Mesothelial cell of epicardium (in vitro differentiated cells): ENCODE measurements around the gene NOTCH1. TPM values are rescaled to one million over a fixed set of nuclear protein-coding genes. Genes with fewer than 3 reads are reported as not detected.

ENCODE experiments used
- DNase-seq, 2 experiments: peaks; one replicate each; pipeline ENCODE4 v3.0.0; 2021; ENCODE audit warnings: low spot score in 2 of 2; ENCODE audit not compliant: unreplicated experiment in 2 of 2
- H3K27ac Mint-ChIP-seq: 2 replicates; pipeline ENCODE4 v1.8.0; 2021; ENCODE audit warnings: mixed read lengths
- H3K27me3 Mint-ChIP-seq: 2 replicates; pipeline ENCODE4 v1.8.0; 2021; ENCODE audit warnings: low read depth, mixed read lengths
- H3K36me3 Mint-ChIP-seq: 2 replicates; pipeline ENCODE4 v1.8.0; 2021; ENCODE audit warnings: mixed read lengths
- H3K4me1 Mint-ChIP-seq: 2 replicates; pipeline ENCODE4 v1.8.0; 2021; ENCODE audit warnings: mixed read lengths
- H3K4me3 Mint-ChIP-seq: 2 replicates; pipeline ENCODE4 v1.8.0; 2021; ENCODE audit warnings: mild to moderate bottlenecking, moderate library complexity, mixed read lengths
- H3K9me3 Mint-ChIP-seq: 2 replicates; pipeline ENCODE4 v1.8.0; 2021; ENCODE audit warnings: mixed read lengths
- total RNA-seq: library from RNA; stranded (reverse); gene quantifications from 3 replicates; pipeline ENCODE4 v1.2.1, GENCODE V29; 2021
- TF ChIP-seq, protein P1 (sequence below): fragments of 200-600 bp; sonication (generic); IDR thresholded peaks from one replicate; pipeline ENCODE4 v1.5.0; 2021; ENCODE audit warnings: antibody characterized with exemption; ENCODE audit not compliant: unreplicated experiment

Gene NOTCH1
- total RNA-seq, 1 donor from 2014 or later = 107 TPM

DNA sequence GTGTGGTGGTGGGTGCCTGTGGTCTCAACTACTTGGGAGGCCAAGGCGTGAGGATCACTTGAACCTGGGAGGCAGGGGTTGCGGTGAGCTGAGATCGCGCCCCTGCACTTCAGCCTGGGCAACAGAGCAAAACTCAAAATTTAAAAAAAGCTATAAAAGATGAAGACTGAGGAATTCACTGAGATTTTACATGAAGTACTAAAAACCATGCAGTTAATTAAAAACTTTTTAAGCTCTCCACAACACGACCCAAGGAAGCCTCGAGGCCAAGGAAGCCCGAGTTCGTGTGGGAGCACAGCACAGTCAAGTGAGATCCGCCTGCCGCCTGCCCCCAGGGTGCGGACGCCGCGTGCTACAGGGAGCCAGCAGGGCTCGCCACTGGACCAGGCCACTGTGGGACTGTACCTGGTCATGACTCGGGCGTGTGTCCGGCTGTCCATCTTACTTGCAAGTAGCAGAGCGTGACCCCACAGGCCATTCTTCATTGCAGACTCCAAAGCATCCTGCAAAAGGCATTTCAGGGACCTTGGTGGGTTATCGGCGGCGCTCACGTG lies 85.0 kb downstream of the NOTCH1 start:
- DNase-seq = no peak
- no peaks in the 10 kb centered on the region for H3K9me3 Mint-ChIP-seq
- H3K27ac Mint-ChIP-seq = no peak overlapping the region
- no peaks in the 10 kb centered on the region for H3K4me1 Mint-ChIP-seq
- no peak overlapping the region for H3K4me3 Mint-ChIP-seq
- no peaks in the 10 kb centered on the region for H3K27me3 Mint-ChIP-seq
- TF ChIP-seq, protein P1, sequence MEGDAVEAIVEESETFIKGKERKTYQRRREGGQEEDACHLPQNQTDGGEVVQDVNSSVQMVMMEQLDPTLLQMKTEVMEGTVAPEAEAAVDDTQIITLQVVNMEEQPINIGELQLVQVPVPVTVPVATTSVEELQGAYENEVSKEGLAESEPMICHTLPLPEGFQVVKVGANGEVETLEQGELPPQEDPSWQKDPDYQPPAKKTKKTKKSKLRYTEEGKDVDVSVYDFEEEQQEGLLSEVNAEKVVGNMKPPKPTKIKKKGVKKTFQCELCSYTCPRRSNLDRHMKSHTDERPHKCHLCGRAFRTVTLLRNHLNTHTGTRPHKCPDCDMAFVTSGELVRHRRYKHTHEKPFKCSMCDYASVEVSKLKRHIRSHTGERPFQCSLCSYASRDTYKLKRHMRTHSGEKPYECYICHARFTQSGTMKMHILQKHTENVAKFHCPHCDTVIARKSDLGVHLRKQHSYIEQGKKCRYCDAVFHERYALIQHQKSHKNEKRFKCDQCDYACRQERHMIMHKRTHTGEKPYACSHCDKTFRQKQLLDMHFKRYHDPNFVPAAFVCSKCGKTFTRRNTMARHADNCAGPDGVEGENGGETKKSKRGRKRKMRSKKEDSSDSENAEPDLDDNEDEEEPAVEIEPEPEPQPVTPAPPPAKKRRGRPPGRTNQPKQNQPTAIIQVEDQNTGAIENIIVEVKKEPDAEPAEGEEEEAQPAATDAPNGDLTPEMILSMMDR = no peak
- H3K36me3 Mint-ChIP-seq = peaks cover 52% of the 10 kb centered on the region

DNA sequence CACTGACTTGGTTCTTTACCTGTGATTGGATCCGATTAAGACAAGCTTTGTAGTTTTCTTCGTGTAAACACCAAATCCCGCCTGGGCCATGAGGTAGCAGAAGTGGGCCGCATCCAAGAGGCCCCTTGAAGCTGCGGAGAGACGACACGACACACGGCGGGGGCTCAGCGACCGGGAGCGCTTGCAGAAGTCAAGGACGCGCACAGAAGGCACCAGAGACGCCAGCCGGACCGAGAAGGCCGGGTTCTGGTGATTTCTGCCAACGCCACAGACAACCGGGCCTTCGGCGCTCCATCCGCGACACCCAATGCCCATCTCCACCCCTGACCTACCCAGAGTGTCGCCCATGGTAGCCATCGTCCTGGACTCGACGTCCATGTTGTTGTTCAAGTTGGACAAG lies 86.4 kb downstream of the NOTCH1 start:
- Mint-ChIP-seq H3K27ac (no peak overlapping the region), H3K27me3 (no peaks in the 10 kb centered on the region), H3K4me3 (no peak overlapping the region), H3K36me3 (peaks cover 49% of the 10 kb centered on the region), H3K4me1 (no peaks in the 10 kb centered on the region), H3K9me3 (no peaks in the 10 kb centered on the region)
- DNase-seq = no peak
- TF ChIP-seq, protein P1 = no peak

DNA sequence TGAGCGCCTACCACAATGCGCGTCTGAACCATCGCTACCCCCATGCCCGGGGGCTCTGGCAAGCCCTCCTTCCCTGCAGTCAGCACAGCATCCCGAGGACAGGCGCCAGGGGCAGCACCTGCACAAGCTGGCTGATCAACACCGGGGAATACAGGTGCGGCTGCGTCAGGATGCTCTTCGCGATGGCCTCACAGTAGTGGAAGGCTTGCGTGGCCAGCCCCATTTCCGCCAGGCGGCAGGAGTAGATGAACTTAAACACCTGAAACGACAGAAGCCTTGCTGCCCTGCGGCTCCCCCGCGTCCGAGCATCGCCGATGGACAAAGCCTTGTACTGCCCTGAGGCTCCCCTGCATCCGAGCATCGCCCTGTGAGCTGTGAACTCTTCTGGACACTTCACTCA lies 88.5 kb downstream of the NOTCH1 start:
- H3K27me3 Mint-ChIP-seq = no peaks in the 10 kb centered on the region
- H3K27ac Mint-ChIP-seq = no peak overlapping the region
- H3K4me1 Mint-ChIP-seq = no peaks in the 10 kb centered on the region
- no peaks in the 10 kb centered on the region for H3K9me3 Mint-ChIP-seq
- peaks cover 53% of the 10 kb centered on the region for H3K36me3 Mint-ChIP-seq
- no peak for DNase-seq
- TF ChIP-seq, protein P1 = no peak
- H3K4me3 Mint-ChIP-seq = no peak overlapping the region

DNA sequence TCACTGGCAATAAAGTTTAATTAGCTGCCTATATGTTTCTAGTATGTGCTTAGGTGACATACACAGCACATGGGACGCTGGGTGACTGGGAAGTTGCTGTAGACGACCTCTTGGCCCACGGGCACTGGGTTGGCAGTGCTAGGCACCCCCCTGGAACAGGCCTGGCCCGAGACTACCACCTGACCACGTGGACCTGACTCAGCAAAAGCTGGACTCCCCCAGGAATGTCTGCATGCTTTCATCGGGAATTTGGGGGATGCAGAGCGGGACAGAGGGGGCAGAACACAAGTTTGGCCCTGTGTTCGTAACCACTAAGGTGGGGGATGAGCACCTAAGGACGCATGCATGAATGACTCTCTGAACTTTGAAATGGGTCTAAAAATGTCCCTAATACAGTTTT lies 89.6 kb downstream of the NOTCH1 start:
- TF ChIP-seq, protein P1 = no peak
- H3K27me3 Mint-ChIP-seq = no peaks in the 10 kb centered on the region
- no peak overlapping the region for H3K27ac Mint-ChIP-seq
- H3K9me3 Mint-ChIP-seq = no peaks in the 10 kb centered on the region
- no peaks in the 10 kb centered on the region for H3K4me1 Mint-ChIP-seq
- H3K4me3 Mint-ChIP-seq = no peak overlapping the region
- peaks cover 46% of the 10 kb centered on the region for H3K36me3 Mint-ChIP-seq
- DNase-seq = no peak

DNA sequence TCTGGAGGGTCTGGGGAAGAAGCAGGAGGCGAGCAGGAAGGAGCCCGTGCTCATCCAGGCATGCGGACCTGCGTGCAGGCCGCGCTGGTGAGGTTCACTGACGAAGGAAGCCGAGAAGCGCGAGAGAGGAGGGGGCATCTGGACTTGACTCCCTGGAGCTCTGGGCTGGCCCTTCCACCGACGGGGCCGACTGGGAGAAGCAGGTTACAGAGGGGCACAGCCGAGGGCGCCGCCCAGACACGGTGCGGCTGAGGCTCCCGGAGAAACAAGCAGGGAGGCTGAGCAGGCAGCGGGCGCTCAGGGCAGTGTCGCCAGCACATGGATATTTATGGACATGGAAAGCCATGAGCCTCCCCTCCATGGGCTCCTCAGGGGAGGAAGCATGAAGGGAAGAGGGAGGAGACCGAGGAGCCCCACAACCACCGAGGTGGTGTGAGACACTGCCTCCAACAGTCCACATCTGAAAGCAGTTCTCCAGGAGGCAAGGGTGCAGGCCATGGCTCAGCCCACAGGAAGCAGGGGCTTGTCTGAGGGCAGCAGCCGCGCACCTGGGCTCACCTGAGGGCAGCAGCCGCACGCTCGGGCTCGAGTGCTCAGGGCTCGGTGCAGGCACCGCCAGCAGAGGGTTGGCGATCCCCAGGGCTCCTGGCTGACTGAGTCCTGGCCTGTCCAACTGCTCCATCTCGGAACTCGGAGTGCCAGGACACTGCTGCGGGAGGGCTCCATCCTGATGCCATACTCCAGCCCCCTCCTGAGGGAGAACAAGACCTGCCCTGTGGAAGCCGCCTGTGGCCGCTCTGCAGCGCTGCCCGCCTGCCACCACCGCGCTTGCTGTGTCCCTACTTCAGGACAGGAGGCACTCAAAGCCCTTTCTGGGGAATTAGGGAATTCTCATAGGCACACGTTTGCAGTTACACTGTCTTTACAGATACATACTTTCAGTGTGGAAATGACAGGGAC lies 90.5 kb downstream of the NOTCH1 start:
- no peak for DNase-seq
- Mint-ChIP-seq H3K27ac (no peak overlapping the region), H3K4me1 (no peaks in the 10 kb centered on the region), H3K4me3 (no peak overlapping the region), H3K9me3 (no peaks in the 10 kb centered on the region), H3K36me3 (peaks cover 43% of the 10 kb centered on the region), H3K27me3 (no peaks in the 10 kb centered on the region)
- TF ChIP-seq, protein P1 = no peak
